ENCODE results near the gene HOXC5. TPM values are rescaled to one million over a fixed set of nuclear protein-coding genes. Genes with fewer than 3 reads are reported as not detected.

HOXC5 gene
- total RNA-seq, 1 donor from 2014 or later, result not detected

- Histone ChIP-seq H3K4me3 (peak overlapping the region; percentile 28), H3K4me1 (no peaks in the 10 kb centered on the region), H3K27me3 (peaks cover 94% of the 10 kb centered on the region), H3K36me3 (no peaks in the 10 kb centered on the region), H3K27ac (peak overlapping the region; percentile 61), H3K9me3 (no peaks in the 10 kb centered on the region)
- DNase-seq (peak; percentile 51), ATAC-seq (no peak)
- TF ChIP-seq CTCF (IDR thresholded peaks at IDR 0.05), result no peak
- intact Hi-C loops (cut with DNase I), result no loop called here
Observed at GRCh38 chr12:54031480-54031879, 1.4 kb upstream of the HOXC5 start.

GRCh38 chr12:54032086-54032619 is 697 bp upstream of the HOXC5 start:
- no peak for DNase-seq
- Histone ChIP-seq H3K4me3 (no peak overlapping the region), H3K27ac (no peak overlapping the region), H3K9me3 (no peaks in the 10 kb centered on the region), H3K36me3 (no peaks in the 10 kb centered on the region), H3K27me3 (peaks cover 94% of the 10 kb centered on the region), H3K4me1 (no peaks in the 10 kb centered on the region)
- no peak for TF ChIP-seq CTCF (IDR thresholded peaks at IDR 0.05)
- intact Hi-C loops (cut with DNase I), result no loop called here
- ATAC-seq, result no peak

GRCh38 chr12:54033106-54033979 is 493 bp downstream of the HOXC5 start:
- intact Hi-C loops (cut with DNase I), result no loop called here
- H3K27me3 ChIP-seq, result peaks cover 92% of the 10 kb centered on the region

DNA sequence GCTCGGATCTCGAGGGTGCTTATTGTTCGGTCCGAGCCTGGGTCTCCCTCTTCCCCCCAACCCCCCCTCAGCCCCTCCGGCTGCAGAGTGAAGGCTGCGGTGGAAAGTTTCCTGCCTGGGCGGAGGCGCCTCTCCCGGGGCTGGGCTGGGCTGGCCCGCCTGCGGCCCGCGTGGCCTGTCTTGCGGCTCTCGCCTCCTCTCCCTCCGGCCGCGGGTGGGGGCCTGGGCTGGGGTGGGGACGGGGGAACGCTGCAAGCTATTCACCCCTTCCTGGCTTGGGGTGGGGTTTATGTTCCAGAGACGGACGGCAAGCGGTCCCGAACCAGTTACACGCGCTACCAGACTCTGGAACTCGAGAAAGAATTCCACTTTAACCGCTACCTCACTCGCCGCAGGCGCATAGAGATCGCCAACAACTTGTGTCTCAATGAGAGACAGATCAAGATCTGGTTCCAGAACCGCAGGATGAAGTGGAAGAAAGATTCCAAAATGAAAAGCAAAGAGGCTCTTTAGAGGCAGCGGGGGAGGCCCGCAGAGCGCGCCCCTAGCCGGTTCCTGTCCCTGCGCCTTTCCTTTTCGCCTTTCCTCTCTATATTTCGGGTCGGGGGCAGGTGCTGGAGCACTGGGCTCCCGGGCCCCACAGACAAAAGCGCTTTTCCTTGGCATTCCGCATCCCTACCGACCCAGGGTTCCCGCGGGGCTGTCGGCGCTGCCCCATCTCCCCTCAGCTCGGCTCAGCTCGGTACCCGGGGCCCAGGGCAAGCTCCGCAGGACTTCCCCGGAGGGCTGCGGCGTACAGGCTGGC is 1.3 kb downstream of the HOXC5 start:
- Histone ChIP-seq H3K36me3 (no peaks in the 10 kb centered on the region), H3K27me3 (peaks cover 93% of the 10 kb centered on the region), H3K4me1 (no peaks in the 10 kb centered on the region), H3K9me3 (no peaks in the 10 kb centered on the region), H3K4me3 (peak overlapping the region; percentile 33), H3K27ac (no peak overlapping the region)
- DNase-seq (peak; percentile 57), ATAC-seq (no peak)
- intact Hi-C loops (cut with DNase I), result no loop called here
- no peak for TF ChIP-seq CTCF (IDR thresholded peaks at IDR 0.05)

More at GRCh38 chr12:54033106-54033979, 493 bp downstream of the HOXC5 start:
- DNase-seq (peak; percentile 60), ATAC-seq (no peak)
- peak overlapping the region; percentile 33 for H3K4me3 ChIP-seq
- H3K27ac ChIP-seq, result no peak overlapping the region
- no peaks in the 10 kb centered on the region for H3K36me3 ChIP-seq
- no peaks in the 10 kb centered on the region for H3K4me1 ChIP-seq
- no peak for TF ChIP-seq CTCF (IDR thresholded peaks at IDR 0.05)
- H3K9me3 ChIP-seq, result no peaks in the 10 kb centered on the region

- H3K4me3 ChIP-seq, result no peak overlapping the region
- no peaks in the 10 kb centered on the region for H3K9me3 ChIP-seq
- H3K4me1 ChIP-seq, result no peaks in the 10 kb centered on the region
- H3K36me3 ChIP-seq, result no peaks in the 10 kb centered on the region
- TF ChIP-seq CTCF (IDR thresholded peaks at IDR 0.05), result no peak
- H3K27me3 ChIP-seq, result peaks cover 93% of the 10 kb centered on the region
- ATAC-seq (no peak), DNase-seq (peak; percentile 37)
- intact Hi-C loops (cut with DNase I), result no loop called here
- H3K27ac ChIP-seq, result no peak overlapping the region
Observed at GRCh38 chr12:54034785-54035310, 2.0 kb downstream of the HOXC5 start.

Measured in upper lobe of right lung (tissue), 1 donor.